Fibroblast of lung (primary cell): Measurements from ENCODE around the gene MEIS2. TPM values are rescaled to one million over a fixed set of nuclear protein-coding genes. Genes with fewer than 3 reads are reported as not detected.

Experiments
- DNase-seq, 2 donors: peaks; one replicate each; pipeline versions ENCODE4 v3.0.0 to v3.0.0-alpha.2; 2010; ENCODE audit warnings: low read depth in 2 of 2
- H2AFZ ChIP-seq: 2 replicates; pipeline ENCODE4 v1.5.1; 2012; ENCODE audit warnings: low read length, control low read depth, inconsistent platforms
- H3K27ac ChIP-seq: 2 replicates; pipeline ENCODE4 v1.5.1; 2011; ENCODE audit warnings: low read length, control low read depth; ENCODE audit not compliant: insufficient read depth
- H3K27me3 ChIP-seq: 2 replicates; pipeline ENCODE4 v1.5.1; 2011; ENCODE audit warnings: mild to moderate bottlenecking, low read length; ENCODE audit not compliant: control insufficient read depth, insufficient read depth
- H3K36me3 ChIP-seq: 2 replicates; pipeline ENCODE4 v1.5.1; 2011; ENCODE audit warnings: low read length; ENCODE audit not compliant: control insufficient read depth, insufficient read depth
- H3K4me1 ChIP-seq: 2 replicates; pipeline ENCODE4 v1.5.1; 2011; ENCODE audit warnings: low read length; ENCODE audit not compliant: control insufficient read depth, insufficient read depth; ENCODE audit errors: extremely low read depth
- H3K4me2 ChIP-seq: 2 replicates; pipeline ENCODE4 v1.5.1; 2011; ENCODE audit warnings: low read length, control low read depth; ENCODE audit not compliant: insufficient read depth; ENCODE audit errors: extremely low read depth
- H3K4me3 ChIP-seq, 4 experiments: fragments of 200-600 bp in 1 of 4; sonication (generic) in 1 of 4; replicated peaks in 1 of 4; 2 replicates each; pipeline ENCODE4 v1.5.1; 2011 to 2016; ENCODE audit warnings: low read length in 4 of 4, low read depth in 3 of 4, mild to moderate bottlenecking in 3 of 4, control low read depth in 2 of 4, inconsistent platforms in 1 of 4, mixed read lengths in 1 of 4; ENCODE audit not compliant: insufficient read depth in 1 of 4; ENCODE audit errors: control extremely low read depth in 1 of 4
- H3K79me2 ChIP-seq: 2 replicates; pipeline ENCODE4 v1.5.1; 2012; ENCODE audit warnings: mild to moderate bottlenecking, low read length, inconsistent platforms; ENCODE audit not compliant: control insufficient read depth, insufficient read depth
- H3K9ac ChIP-seq: 2 replicates; pipeline ENCODE4 v1.5.1; 2011; ENCODE audit warnings: mild to moderate bottlenecking, low read length, control low read depth; ENCODE audit not compliant: insufficient read depth
- H3K9me3 ChIP-seq: 2 replicates; pipeline ENCODE4 v1.5.1; 2012; ENCODE audit warnings: low read depth, low read length; ENCODE audit not compliant: control insufficient read depth, insufficient read depth
- H4K20me1 ChIP-seq: 2 replicates; pipeline ENCODE4 v1.5.1; 2011; ENCODE audit warnings: low read length; ENCODE audit not compliant: control insufficient read depth, insufficient read depth; ENCODE audit errors: extremely low read depth
- CTCF ChIP-seq, 2 donors: IDR thresholded peaks in 1 of 2; conservative IDR thresholded peaks in 1 of 2; 1 replicate in 1 of 2; 2 replicates in 1 of 2; pipeline ENCODE4 v1.5.1; 2011 to 2012; ENCODE audit warnings: low read length in 2 of 2, control low read depth in 1 of 2, inconsistent platforms in 1 of 2, low read depth in 1 of 2, mild to moderate bottlenecking in 1 of 2
- EZH2 ChIP-seq: IDR thresholded peaks from 2 replicates; pipeline ENCODE4 v1.5.1; 2012; ENCODE audit warnings: low read length, control low read depth, mild to moderate bottlenecking; ENCODE audit errors: missing control alignments
- polyA plus RNA-seq, 2 donors: library from polyadenylated mRNA; depleted of rRNA in 1 of 2; stranded (reverse) in 1 of 2; unstranded in 1 of 2; fragments of >200 nt; gene quantifications; 2 replicates each; pipeline ENCODE4 v1.2.1, GENCODE V29; 2011 to 2012; ENCODE audit warnings: missing spikeins in 1 of 2
- total RNA-seq: library from RNA; depleted of rRNA; stranded (reverse); fragments of >200 nt; gene quantifications from 2 replicates; pipeline ENCODE4 v1.2.1, GENCODE V29; 2014

MEIS2 gene
- total and polyA plus RNA-seq, 2 donors (not counting 1 experiment from before 2014, with no cell fraction given): 31.0 to 37.1 TPM

GRCh38 chr15:37115538-37115937, 15.2 kb upstream of the MEIS2 start:
- Histone ChIP-seq H3K27ac (no peak overlapping the region), H4K20me1 (no peaks in the 10 kb centered on the region), H3K27me3 (no peaks in the 10 kb centered on the region), H3K36me3 (no peaks in the 10 kb centered on the region), H3K9me3 (no peaks in the 10 kb centered on the region), H3K4me3 (no peak overlapping the region), H3K79me2 (no peaks in the 10 kb centered on the region), H3K4me1 (no peaks in the 10 kb centered on the region), H3K9ac (no peak overlapping the region), H3K4me2 (no peak overlapping the region), H2AFZ (no peak overlapping the region)
- DNase-seq: no peak
- TF ChIP-seq CTCF (conservative IDR thresholded peaks at IDR 0.05 in 1 of 2, IDR thresholded peaks at IDR 0.05 in 1 of 2; ENCODE audit: low read depth in 1 of 2, low read length in 2 of 2) (no peak), EZH2 (no peak)

GRCh38 chr15:37112971-37113670, 12.8 kb upstream of the MEIS2 start:
- no peak for DNase-seq
- TF ChIP-seq CTCF (conservative IDR thresholded peaks at IDR 0.05 in 1 of 2, IDR thresholded peaks at IDR 0.05 in 1 of 2; ENCODE audit: low read depth in 1 of 2, low read length in 2 of 2) (no peak), EZH2 (no peak)
- peaks cover 2% of the 10 kb centered on the region for H3K4me1 ChIP-seq
- no peak overlapping the region for H2AFZ ChIP-seq
- no peaks in the 10 kb centered on the region for H3K27me3 ChIP-seq
- no peaks in the 10 kb centered on the region for H4K20me1 ChIP-seq
- H3K36me3 ChIP-seq: no peaks in the 10 kb centered on the region
- H3K79me2 ChIP-seq: no peaks in the 10 kb centered on the region
- no peak overlapping the region for H3K4me2 ChIP-seq
- no peak overlapping the region for H3K27ac ChIP-seq
- H3K9ac ChIP-seq: no peak overlapping the region
- H3K9me3 ChIP-seq: no peaks in the 10 kb centered on the region
- no peak overlapping the region for H3K4me3 ChIP-seq

- DNase-seq: no peak
- no peak overlapping the region for H3K27ac ChIP-seq
- H3K4me2 ChIP-seq: no peak overlapping the region
Measured at GRCh38 chr15:37112171-37112570, 11.8 kb upstream of the MEIS2 start.

More at GRCh38 chr15:37112171-37112570, 11.8 kb upstream of the MEIS2 start:
- Histone ChIP-seq H3K9ac (no peak overlapping the region), H3K36me3 (no peaks in the 10 kb centered on the region), H3K27me3 (no peaks in the 10 kb centered on the region), H3K4me1 (peaks cover 2% of the 10 kb centered on the region), H4K20me1 (no peaks in the 10 kb centered on the region), H3K79me2 (no peaks in the 10 kb centered on the region), H2AFZ (no peak overlapping the region), H3K9me3 (no peaks in the 10 kb centered on the region), H3K4me3 (no peak overlapping the region)
- TF ChIP-seq CTCF (conservative IDR thresholded peaks at IDR 0.05 in 1 of 2, IDR thresholded peaks at IDR 0.05 in 1 of 2; ENCODE audit: low read depth in 1 of 2, low read length in 2 of 2) (no peak), EZH2 (no peak)
